Fibroblast of lung (primary cell): ENCODE results near the gene ADRB2. TPM values are rescaled to one million over a fixed set of nuclear protein-coding genes. Genes with fewer than 3 reads are reported as not detected.

ENCODE experiments used
- DNase-seq, 2 donors: peaks; one replicate each; pipeline versions ENCODE4 v3.0.0 to v3.0.0-alpha.2; 2010; ENCODE audit warnings: low read depth in 2 of 2
- H2AFZ ChIP-seq: 2 replicates; pipeline ENCODE4 v1.5.1; 2012; ENCODE audit warnings: low read length, control low read depth, inconsistent platforms
- H3K27ac ChIP-seq: 2 replicates; pipeline ENCODE4 v1.5.1; 2011; ENCODE audit warnings: low read length, control low read depth; ENCODE audit not compliant: insufficient read depth
- H3K27me3 ChIP-seq: 2 replicates; pipeline ENCODE4 v1.5.1; 2011; ENCODE audit warnings: mild to moderate bottlenecking, low read length; ENCODE audit not compliant: control insufficient read depth, insufficient read depth
- H3K36me3 ChIP-seq: 2 replicates; pipeline ENCODE4 v1.5.1; 2011; ENCODE audit warnings: low read length; ENCODE audit not compliant: control insufficient read depth, insufficient read depth
- H3K4me1 ChIP-seq: 2 replicates; pipeline ENCODE4 v1.5.1; 2011; ENCODE audit warnings: low read length; ENCODE audit not compliant: control insufficient read depth, insufficient read depth; ENCODE audit errors: extremely low read depth
- H3K4me2 ChIP-seq: 2 replicates; pipeline ENCODE4 v1.5.1; 2011; ENCODE audit warnings: low read length, control low read depth; ENCODE audit not compliant: insufficient read depth; ENCODE audit errors: extremely low read depth
- H3K4me3 ChIP-seq, 4 experiments: fragments of 200-600 bp in 1 of 4; sonication (generic) in 1 of 4; replicated peaks in 1 of 4; 2 replicates each; pipeline ENCODE4 v1.5.1; 2011 to 2016; ENCODE audit warnings: low read length in 4 of 4, low read depth in 3 of 4, mild to moderate bottlenecking in 3 of 4, control low read depth in 2 of 4, inconsistent platforms in 1 of 4, mixed read lengths in 1 of 4; ENCODE audit not compliant: insufficient read depth in 1 of 4; ENCODE audit errors: control extremely low read depth in 1 of 4
- H3K79me2 ChIP-seq: 2 replicates; pipeline ENCODE4 v1.5.1; 2012; ENCODE audit warnings: mild to moderate bottlenecking, low read length, inconsistent platforms; ENCODE audit not compliant: control insufficient read depth, insufficient read depth
- H3K9ac ChIP-seq: 2 replicates; pipeline ENCODE4 v1.5.1; 2011; ENCODE audit warnings: mild to moderate bottlenecking, low read length, control low read depth; ENCODE audit not compliant: insufficient read depth
- H3K9me3 ChIP-seq: 2 replicates; pipeline ENCODE4 v1.5.1; 2012; ENCODE audit warnings: low read depth, low read length; ENCODE audit not compliant: control insufficient read depth, insufficient read depth
- H4K20me1 ChIP-seq: 2 replicates; pipeline ENCODE4 v1.5.1; 2011; ENCODE audit warnings: low read length; ENCODE audit not compliant: control insufficient read depth, insufficient read depth; ENCODE audit errors: extremely low read depth
- EZH2 ChIP-seq: IDR thresholded peaks from 2 replicates; pipeline ENCODE4 v1.5.1; 2012; ENCODE audit warnings: low read length, control low read depth, mild to moderate bottlenecking; ENCODE audit errors: missing control alignments
- polyA minus RNA-seq: library from RNA; depleted of rRNA, polyadenylated mRNA; stranded (reverse); fragments of >200 nt; gene quantifications from 2 replicates; pipeline ENCODE4 v1.2.3, GENCODE V29; 2011; ENCODE audit warnings: low replicate concordance
- polyA plus RNA-seq, 2 donors: library from polyadenylated mRNA; depleted of rRNA in 1 of 2; stranded (reverse) in 1 of 2; unstranded in 1 of 2; fragments of >200 nt; gene quantifications; 2 replicates each; pipeline ENCODE4 v1.2.1, GENCODE V29; 2011 to 2012; ENCODE audit warnings: missing spikeins in 1 of 2
- total RNA-seq: library from RNA; depleted of rRNA; stranded (reverse); fragments of >200 nt; gene quantifications from 2 replicates; pipeline ENCODE4 v1.2.1, GENCODE V29; 2014
- TF ChIP-seq, protein P1 (sequence below), 2 donors: IDR thresholded peaks in 1 of 2; conservative IDR thresholded peaks in 1 of 2; 1 replicate in 1 of 2; 2 replicates in 1 of 2; pipeline ENCODE4 v1.5.1; 2011 to 2012; ENCODE audit warnings: low read length in 2 of 2, control low read depth in 1 of 2, inconsistent platforms in 1 of 2, low read depth in 1 of 2, mild to moderate bottlenecking in 1 of 2

Gene ADRB2
- total RNA-seq (1.0 and 4.5 TPM in 2 replicates), polyA plus RNA-seq (0.60 and 2.9 TPM in 2 replicates), polyA minus RNA-seq (5.0 TPM in 1 of 2 replicates, not detected in the other)
- 0.23 and 1.8 TPM in 2 replicates for polyA plus RNA-seq (2012)

DNA sequence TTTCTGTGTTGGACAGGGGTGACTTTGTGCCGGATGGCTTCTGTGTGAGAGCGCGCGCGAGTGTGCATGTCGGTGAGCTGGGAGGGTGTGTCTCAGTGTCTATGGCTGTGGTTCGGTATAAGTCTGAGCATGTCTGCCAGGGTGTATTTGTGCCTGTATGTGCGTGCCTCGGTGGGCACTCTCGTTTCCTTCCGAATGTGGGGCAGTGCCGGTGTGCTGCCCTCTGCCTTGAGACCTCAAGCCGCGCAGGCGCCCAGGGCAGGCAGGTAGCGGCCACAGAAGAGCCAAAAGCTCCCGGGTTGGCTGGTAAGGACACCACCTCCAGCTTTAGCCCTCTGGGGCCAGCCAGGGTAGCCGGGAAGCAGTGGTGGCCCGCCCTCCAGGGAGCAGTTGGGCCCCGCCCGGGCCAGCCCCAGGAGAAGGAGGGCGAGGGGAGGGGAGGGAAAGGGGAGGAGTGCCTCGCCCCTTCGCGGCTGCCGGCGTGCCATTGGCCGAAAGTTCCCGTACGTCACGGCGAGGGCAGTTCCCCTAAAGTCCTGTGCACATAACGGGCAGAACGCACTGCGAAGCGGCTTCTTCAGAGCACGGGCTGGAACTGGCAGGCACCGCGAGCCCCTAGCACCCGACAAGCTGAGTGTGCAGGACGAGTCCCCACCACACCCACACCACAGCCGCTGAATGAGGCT lies at the start of gene ADRB2:
TSS of gene ADRB2 (plus strand) at position 559 of the 686 bp plus-strand sequence. CDS start 221 bp downstream, outside the sequence.
- peak within 1 kb of the TSS; percentile 89 for H3K4me2 ChIP-seq
- no peak for TF ChIP-seq EZH2
- TF ChIP-seq, protein P1, sequence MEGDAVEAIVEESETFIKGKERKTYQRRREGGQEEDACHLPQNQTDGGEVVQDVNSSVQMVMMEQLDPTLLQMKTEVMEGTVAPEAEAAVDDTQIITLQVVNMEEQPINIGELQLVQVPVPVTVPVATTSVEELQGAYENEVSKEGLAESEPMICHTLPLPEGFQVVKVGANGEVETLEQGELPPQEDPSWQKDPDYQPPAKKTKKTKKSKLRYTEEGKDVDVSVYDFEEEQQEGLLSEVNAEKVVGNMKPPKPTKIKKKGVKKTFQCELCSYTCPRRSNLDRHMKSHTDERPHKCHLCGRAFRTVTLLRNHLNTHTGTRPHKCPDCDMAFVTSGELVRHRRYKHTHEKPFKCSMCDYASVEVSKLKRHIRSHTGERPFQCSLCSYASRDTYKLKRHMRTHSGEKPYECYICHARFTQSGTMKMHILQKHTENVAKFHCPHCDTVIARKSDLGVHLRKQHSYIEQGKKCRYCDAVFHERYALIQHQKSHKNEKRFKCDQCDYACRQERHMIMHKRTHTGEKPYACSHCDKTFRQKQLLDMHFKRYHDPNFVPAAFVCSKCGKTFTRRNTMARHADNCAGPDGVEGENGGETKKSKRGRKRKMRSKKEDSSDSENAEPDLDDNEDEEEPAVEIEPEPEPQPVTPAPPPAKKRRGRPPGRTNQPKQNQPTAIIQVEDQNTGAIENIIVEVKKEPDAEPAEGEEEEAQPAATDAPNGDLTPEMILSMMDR (conservative IDR thresholded peaks at IDR 0.05 in 1 of 2, IDR thresholded peaks at IDR 0.05 in 1 of 2; ENCODE audit: low read depth in 1 of 2, low read length in 2 of 2): no peak
- peaks cover 6% of the 10 kb centered on the region for H3K4me1 ChIP-seq
- no peaks in the 10 kb centered on the region for H3K9me3 ChIP-seq
- peaks cover 24% of the 10 kb centered on the region for H3K79me2 ChIP-seq
- no peaks in the 10 kb centered on the region for H4K20me1 ChIP-seq
- H3K4me3 ChIP-seq: peak within 1 kb of the TSS; percentile 69 to 80 (median 71)
- H3K27ac ChIP-seq: peak within 1 kb of the TSS; percentile 88
- peak within 1 kb of the TSS; percentile 69 for H3K9ac ChIP-seq
- DNase-seq: peak; percentile 89
- H2AFZ ChIP-seq: peak within 1 kb of the TSS; percentile 77
- H3K36me3 ChIP-seq: no peaks in the 10 kb centered on the region
- H3K27me3 ChIP-seq: no peaks in the 10 kb centered on the region

GRCh38 chr5:148776780-148777179 lies 49.6 kb upstream of the ADRB2 start:
- H3K27me3 ChIP-seq: no peaks in the 10 kb centered on the region
- no peak overlapping the region for H3K27ac ChIP-seq

DNA sequence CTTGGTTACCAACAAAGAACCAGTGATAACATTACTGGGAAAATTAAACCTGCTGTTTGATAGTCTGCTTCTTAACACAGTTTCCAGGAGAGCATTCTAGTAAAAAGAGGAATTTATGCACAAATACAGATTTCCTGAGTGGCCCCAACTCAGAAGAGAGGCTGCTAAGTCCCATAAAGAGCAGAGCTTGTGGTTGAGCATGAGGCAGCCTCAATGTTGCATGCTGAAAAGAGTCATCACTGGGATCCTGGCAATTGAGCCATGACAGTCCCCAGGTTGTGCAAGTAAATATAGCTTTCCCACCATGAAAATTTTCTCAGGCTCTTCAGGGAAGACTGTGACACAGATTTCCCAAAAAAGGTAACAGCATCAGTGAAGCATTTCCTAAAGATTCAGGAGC lies 47.5 kb upstream of the ADRB2 start:
- Histone ChIP-seq H3K79me2 (no peaks in the 10 kb centered on the region), H2AFZ (no peak overlapping the region), H4K20me1 (no peaks in the 10 kb centered on the region), H3K9ac (no peak overlapping the region), H3K27ac (no peak overlapping the region), H3K4me3 (no peak overlapping the region), H3K36me3 (no peaks in the 10 kb centered on the region), H3K4me2 (no peak overlapping the region), H3K27me3 (no peaks in the 10 kb centered on the region), H3K9me3 (no peaks in the 10 kb centered on the region), H3K4me1 (no peaks in the 10 kb centered on the region)
- TF ChIP-seq EZH2: no peak
- TF ChIP-seq, protein P1 (conservative IDR thresholded peaks at IDR 0.05 in 1 of 2, IDR thresholded peaks at IDR 0.05 in 1 of 2; ENCODE audit: low read depth in 1 of 2, low read length in 2 of 2): no peak
- no peak for DNase-seq

More at GRCh38 chr5:148776780-148777179, 49.6 kb upstream of the ADRB2 start:
- Histone ChIP-seq H4K20me1 (no peaks in the 10 kb centered on the region), H3K9ac (no peak overlapping the region), H3K36me3 (no peaks in the 10 kb centered on the region), H3K9me3 (no peaks in the 10 kb centered on the region), H3K4me1 (no peaks in the 10 kb centered on the region), H2AFZ (no peak overlapping the region), H3K4me2 (no peak overlapping the region), H3K4me3 (no peak overlapping the region), H3K79me2 (no peaks in the 10 kb centered on the region)
- no peak for TF ChIP-seq EZH2
- TF ChIP-seq, protein P1 (conservative IDR thresholded peaks at IDR 0.05 in 1 of 2, IDR thresholded peaks at IDR 0.05 in 1 of 2; ENCODE audit: low read depth in 1 of 2, low read length in 2 of 2): no peak
- peak; percentile 72 to 86 for DNase-seq
